Measurements from ENCODE around the gene PRKN. TPM values are rescaled to one million over a fixed set of nuclear protein-coding genes. Genes with fewer than 3 reads are reported as not detected.

Gene PRKN
- total RNA-seq, 4 donors from 2014 or later = 4.4 to 669 (median 10.5) TPM

DNA sequence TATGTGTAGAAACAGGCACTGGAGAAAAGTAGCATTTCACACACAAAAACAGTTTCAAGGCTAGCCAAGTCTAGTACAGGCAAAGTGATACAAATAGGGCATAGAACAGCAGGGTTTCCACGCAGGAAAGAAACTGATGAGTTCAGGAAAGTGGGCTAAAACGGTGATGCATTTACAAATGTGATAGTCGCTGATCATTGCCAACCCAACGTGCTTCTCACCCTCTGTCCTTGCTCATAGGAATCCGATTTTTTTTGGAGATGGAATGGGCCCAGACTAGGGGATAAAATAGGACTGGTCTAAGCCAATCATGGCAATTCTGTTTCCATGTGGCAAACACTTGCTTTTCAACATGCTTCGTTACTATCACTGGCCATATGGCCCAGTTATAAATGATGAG is 536.6 kb downstream of the PRKN start:
- H3K36me3 ChIP-seq = no peaks in the 10 kb centered on the region
- H3K4me3 ChIP-seq = no peak overlapping the region
- no peak overlapping the region for H3K27ac ChIP-seq
- no peaks in the 10 kb centered on the region for H3K9me3 ChIP-seq
- no peaks in the 10 kb centered on the region for H3K27me3 ChIP-seq
- no peak for DNase-seq
- H3K4me1 ChIP-seq = no peaks in the 10 kb centered on the region
- no peak for TF ChIP-seq POLR2A (IDR thresholded peaks at IDR 0.05)
- TF ChIP-seq, protein P1, sequence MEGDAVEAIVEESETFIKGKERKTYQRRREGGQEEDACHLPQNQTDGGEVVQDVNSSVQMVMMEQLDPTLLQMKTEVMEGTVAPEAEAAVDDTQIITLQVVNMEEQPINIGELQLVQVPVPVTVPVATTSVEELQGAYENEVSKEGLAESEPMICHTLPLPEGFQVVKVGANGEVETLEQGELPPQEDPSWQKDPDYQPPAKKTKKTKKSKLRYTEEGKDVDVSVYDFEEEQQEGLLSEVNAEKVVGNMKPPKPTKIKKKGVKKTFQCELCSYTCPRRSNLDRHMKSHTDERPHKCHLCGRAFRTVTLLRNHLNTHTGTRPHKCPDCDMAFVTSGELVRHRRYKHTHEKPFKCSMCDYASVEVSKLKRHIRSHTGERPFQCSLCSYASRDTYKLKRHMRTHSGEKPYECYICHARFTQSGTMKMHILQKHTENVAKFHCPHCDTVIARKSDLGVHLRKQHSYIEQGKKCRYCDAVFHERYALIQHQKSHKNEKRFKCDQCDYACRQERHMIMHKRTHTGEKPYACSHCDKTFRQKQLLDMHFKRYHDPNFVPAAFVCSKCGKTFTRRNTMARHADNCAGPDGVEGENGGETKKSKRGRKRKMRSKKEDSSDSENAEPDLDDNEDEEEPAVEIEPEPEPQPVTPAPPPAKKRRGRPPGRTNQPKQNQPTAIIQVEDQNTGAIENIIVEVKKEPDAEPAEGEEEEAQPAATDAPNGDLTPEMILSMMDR (IDR thresholded peaks at IDR 0.05) = no peak

DNA sequence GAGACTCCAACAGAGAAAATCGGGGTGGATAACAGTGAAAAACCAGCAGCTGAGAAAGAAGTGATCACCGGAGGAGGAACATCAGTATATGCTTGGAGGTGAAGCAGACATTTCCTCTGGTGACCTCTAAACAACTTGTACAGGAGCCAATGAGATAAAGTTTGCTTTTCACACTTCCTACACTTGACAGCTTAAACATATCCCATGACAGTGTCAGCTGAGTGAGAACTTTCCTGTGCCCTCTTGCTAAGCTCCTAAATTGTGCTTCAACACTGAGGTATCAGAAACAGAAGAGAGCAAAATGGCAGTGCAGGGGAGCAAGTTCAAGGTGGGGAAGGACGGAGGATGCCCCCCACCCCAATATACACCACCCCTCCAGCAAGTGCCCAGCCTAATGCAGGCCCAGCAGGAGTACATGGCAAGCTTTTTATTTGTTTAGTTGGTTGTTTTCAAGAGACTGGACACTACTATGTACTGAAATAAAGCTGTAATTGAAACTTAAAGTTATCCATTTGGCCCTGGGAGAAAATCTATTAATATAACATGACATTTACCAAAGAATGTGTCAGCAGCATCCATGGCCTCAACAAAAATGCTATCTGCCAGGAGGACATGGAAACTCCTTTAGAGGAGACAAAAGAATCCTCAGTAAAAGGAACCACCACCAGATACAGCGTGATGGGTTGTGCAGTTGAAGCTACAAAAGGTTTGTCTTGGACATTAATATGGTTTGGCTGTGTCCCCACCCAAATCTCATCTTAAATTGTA is 540.2 kb downstream of the PRKN start:
- no peaks in the 10 kb centered on the region for H3K36me3 ChIP-seq
- H3K4me3 ChIP-seq = no peak overlapping the region
- H3K27ac ChIP-seq = no peak overlapping the region
- TF ChIP-seq, protein P1 (IDR thresholded peaks at IDR 0.05) = no peak
- no peak for DNase-seq
- no peaks in the 10 kb centered on the region for H3K4me1 ChIP-seq
- no peaks in the 10 kb centered on the region for H3K9me3 ChIP-seq
- H3K27me3 ChIP-seq = no peaks in the 10 kb centered on the region

DNA sequence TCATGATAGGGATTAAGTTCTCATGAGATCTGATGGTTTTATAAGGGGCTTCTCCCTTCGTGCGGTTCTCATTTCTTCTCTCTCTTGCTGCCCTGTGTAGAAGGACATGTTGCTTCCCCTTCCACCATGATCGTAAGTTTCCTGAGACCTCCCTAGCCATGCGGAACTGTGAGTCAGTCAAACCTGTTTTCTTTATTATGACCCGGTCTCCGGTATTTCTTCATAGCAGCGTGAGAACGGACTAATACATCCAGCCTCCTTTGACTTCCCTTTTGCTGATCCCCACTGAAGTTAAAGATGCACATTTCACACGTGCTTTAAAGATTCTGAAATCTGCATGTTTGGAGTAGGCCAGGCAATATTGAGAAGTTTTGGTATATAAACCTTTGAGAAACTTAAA is 543.1 kb downstream of the PRKN start:
- H3K36me3 ChIP-seq = no peaks in the 10 kb centered on the region
- H3K9me3 ChIP-seq = no peaks in the 10 kb centered on the region
- peaks cover 0 to 5% (median 0%) of the 10 kb centered on the region in 4 donors for H3K4me1 ChIP-seq
- H3K27me3 ChIP-seq = no peaks in the 10 kb centered on the region
- no peak for DNase-seq
- H3K4me3 ChIP-seq = no peak overlapping the region
- no peak overlapping the region for H3K27ac ChIP-seq
- TF ChIP-seq, protein P1 (IDR thresholded peaks at IDR 0.05) = no peak
- no peak for TF ChIP-seq POLR2A (IDR thresholded peaks at IDR 0.05)

DNA sequence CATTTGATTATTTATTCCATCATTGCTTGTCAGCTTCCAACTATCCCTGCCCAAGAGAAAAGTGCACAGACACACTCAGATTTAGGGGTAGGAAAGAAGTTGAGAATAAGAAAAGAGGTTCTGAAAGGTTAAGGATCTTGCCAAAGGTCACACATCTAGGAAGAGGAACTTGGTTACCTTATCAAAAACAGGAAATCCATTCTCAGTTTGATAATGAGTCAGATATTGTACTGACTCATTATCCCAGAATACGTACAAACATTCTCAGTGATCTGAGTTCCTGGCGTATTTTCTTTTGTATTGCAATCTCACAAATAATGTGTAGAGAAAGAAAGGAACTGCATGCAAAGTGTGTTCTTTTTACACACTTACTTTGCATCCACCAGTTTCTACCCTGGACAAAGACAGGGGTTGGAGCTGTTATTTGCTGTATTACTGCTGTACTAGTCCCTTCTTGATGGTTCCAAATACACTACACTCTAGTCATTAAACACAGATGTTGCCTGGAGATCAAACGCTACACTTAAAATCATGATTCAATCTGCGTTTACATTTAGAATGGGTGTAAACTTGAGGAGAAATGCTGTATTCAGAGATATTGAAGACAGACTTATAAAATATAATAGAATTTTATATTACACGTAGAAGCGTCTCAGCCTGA is 545.7 kb downstream of the PRKN start:
- peaks cover 0 to 5% (median 0%) of the 10 kb centered on the region in 4 donors for H3K4me1 ChIP-seq
- no peak overlapping the region for H3K4me3 ChIP-seq
- H3K27ac ChIP-seq = no peak overlapping the region
- H3K36me3 ChIP-seq = no peaks in the 10 kb centered on the region
- DNase-seq = no peak
- TF ChIP-seq, protein P1 (IDR thresholded peaks at IDR 0.05) = no peak
- no peak for TF ChIP-seq POLR2A (IDR thresholded peaks at IDR 0.05)
- H3K9me3 ChIP-seq = no peaks in the 10 kb centered on the region
- H3K27me3 ChIP-seq = no peaks in the 10 kb centered on the region

DNA sequence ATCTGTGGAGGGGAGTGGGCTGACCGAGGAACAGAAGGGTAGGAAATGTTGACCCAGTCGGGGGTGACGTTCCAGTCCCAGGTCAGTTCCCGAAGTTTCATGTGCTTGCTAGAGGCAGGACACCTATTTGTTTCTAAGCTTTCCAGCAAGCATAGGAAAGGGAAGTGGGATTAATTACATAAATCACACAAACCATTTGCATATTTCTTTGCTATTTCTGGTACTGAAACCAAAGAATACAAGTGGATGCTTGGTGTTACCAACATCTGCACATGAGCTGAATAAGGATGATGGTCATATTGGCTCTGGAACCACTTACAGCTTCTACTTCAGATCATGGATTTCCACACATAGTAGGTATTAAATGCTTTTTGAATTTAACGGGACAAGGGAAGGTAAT is 546.5 kb downstream of the PRKN start:
- Histone ChIP-seq H3K27me3 (no peaks in the 10 kb centered on the region), H3K9me3 (no peaks in the 10 kb centered on the region), H3K27ac (no peak overlapping the region), H3K4me3 (no peak overlapping the region), H3K36me3 (no peaks in the 10 kb centered on the region), H3K4me1 (peaks cover 0 to 5% (median 0%) of the 10 kb centered on the region in 4 donors)
- no peak for TF ChIP-seq POLR2A (IDR thresholded peaks at IDR 0.05)
- TF ChIP-seq, protein P1 (IDR thresholded peaks at IDR 0.05) = no peak
- no peak for DNase-seq
